H1 (cell line): ENCODE measurements around the gene PPP1CA. TPM values are rescaled to one million over a fixed set of nuclear protein-coding genes. Genes with fewer than 3 reads are reported as not detected.
A peak's percentile ranks its signal among the peaks of the same experiment; 100 is the strongest.

Experiments used
- CTCF ChIA-PET: fragments of 300-600 bp; sonication (Branson Sonifier 250); formaldehyde crosslinking; loops from one replicate; lab custom pipeline; 2021; ENCODE audit not compliant: partially characterized antibody; lab: Charles Lee
- POLR2A ChIA-PET: fragments of 300-600 bp; sonication (Branson Sonifier 250); formaldehyde crosslinking; loops from one replicate; lab custom pipeline; 2021; ENCODE audit warnings: inconsistent platforms; ENCODE audit not compliant: partially characterized antibody; lab: Charles Lee
- DNase-seq, 2 experiments: peaks; one replicate each; pipeline versions ENCODE4 v3.0.0 to v3.0.0-alpha.2; 2010 to 2022; ENCODE audit warnings: low spot score in 2 of 2, low read depth in 1 of 2, mixed read lengths in 1 of 2
- FAIRE-seq: peaks from 2 replicates; lab custom pipeline; 2011; peaks lifted over from hg19 to GRCh38; lab: Jason Lieb, UNC
- H2AFZ ChIP-seq: 2 replicates; pipeline ENCODE4 v1.8.1; 2012; ENCODE audit warnings: low read length, inconsistent platforms
- H2AK5ac ChIP-seq: 2 replicates; pipeline ENCODE4 v1.6.1; 2013; ENCODE audit warnings: low read depth, low read length
- H2BK120ac ChIP-seq: replicated peaks from 2 replicates; pipeline ENCODE3; 2013; ENCODE audit warnings: low read depth, low read length, inconsistent platforms
- H2BK12ac ChIP-seq: 2 replicates; pipeline ENCODE4 v1.6.1; 2013; ENCODE audit warnings: low read depth, low read length
- H2BK15ac ChIP-seq: 2 replicates; pipeline ENCODE4 v1.6.1; 2013; ENCODE audit warnings: low read length
- H2BK20ac ChIP-seq: 2 replicates; pipeline ENCODE4 v1.6.1; 2013; ENCODE audit warnings: low read length
- H2BK5ac ChIP-seq: 2 replicates; pipeline ENCODE4 v1.6.1; 2013; ENCODE audit warnings: low read depth, low read length
- H3K14ac ChIP-seq: 2 replicates; pipeline ENCODE4 v1.6.1; 2013; ENCODE audit warnings: inconsistent platforms; ENCODE audit not compliant: insufficient read length
- H3K18ac ChIP-seq: 2 replicates; pipeline ENCODE4 v1.6.1; 2013; ENCODE audit warnings: low read length; ENCODE audit errors: extremely low read depth
- H3K23ac ChIP-seq: 2 replicates; pipeline ENCODE4 v1.6.1; 2013; ENCODE audit warnings: inconsistent platforms; ENCODE audit not compliant: insufficient read length
- H3K23me2 ChIP-seq: 2 replicates; pipeline ENCODE4 v1.6.1; 2013; ENCODE audit warnings: low read depth, low read length
- H3K27ac ChIP-seq: 2 replicates; pipeline ENCODE4 v1.6.1; 2011; ENCODE audit warnings: low read depth, low read length, inconsistent platforms
- H3K27me3 ChIP-seq, 4 experiments: replicated peaks in 1 of 4; 1 replicate in 1 of 4; 2 replicates in 3 of 4; pipeline versions ENCODE4 v1.6.1 to v1.8.1; 2011 to 2013; ENCODE audit warnings: low read length in 3 of 4, mild to moderate bottlenecking in 3 of 4, inconsistent platforms in 2 of 4, mixed read lengths in 2 of 4, moderate library complexity in 1 of 4; ENCODE audit not compliant: control insufficient read depth in 3 of 4, insufficient read depth in 3 of 4; ENCODE audit errors: extremely low read depth in 1 of 4
- H3K36me3 ChIP-seq, 4 experiments: 2 replicates each; pipeline versions ENCODE4 v1.6.1 to v1.8.1; 2011 to 2013; ENCODE audit warnings: mild to moderate bottlenecking in 4 of 4, low read length in 3 of 4, moderate library complexity in 2 of 4, control low read depth in 1 of 4, inconsistent platforms in 1 of 4; ENCODE audit not compliant: insufficient read depth in 4 of 4, control insufficient read depth in 2 of 4
- H3K4ac ChIP-seq: replicated peaks from 2 replicates; pipeline ENCODE3; 2013; ENCODE audit warnings: low read length, low read depth, mixed read lengths, inconsistent platforms; ENCODE audit not compliant: insufficient read length
- H3K4me1 ChIP-seq, 4 experiments: replicated peaks in 1 of 4; 1 replicate in 1 of 4; 2 replicates in 3 of 4; pipeline versions ENCODE4 v1.6.1 to v1.8.1; 2011 to 2013; ENCODE audit warnings: low read length in 3 of 4, inconsistent platforms in 2 of 4, mixed read lengths in 1 of 4; ENCODE audit not compliant: insufficient read depth in 4 of 4, control insufficient read depth in 3 of 4
- H3K4me2 ChIP-seq, 2 experiments: 2 replicates each; pipeline versions ENCODE4 v1.6.1 to v1.8.1; 2011 to 2013; ENCODE audit warnings: low read depth in 2 of 2, low read length in 2 of 2, control low read depth in 1 of 2, inconsistent platforms in 1 of 2, mild to moderate bottlenecking in 1 of 2; ENCODE audit not compliant: insufficient read depth in 1 of 2
- H3K4me3 ChIP-seq, 4 experiments: fragments of 200-600, 300-600 bp in 1 of 4; sonication (generic), shearing (Covaris generic), sonication (Bioruptor Twin) in 1 of 4; 2 replicates each; pipeline versions ENCODE4 v1.5.1 to v1.8.1; 2011 to 2016; ENCODE audit warnings: low read length in 4 of 4, low read depth in 3 of 4, control low read depth in 2 of 4, inconsistent platforms in 2 of 4, mild to moderate bottlenecking in 2 of 4, mixed read lengths in 1 of 4, moderate library complexity in 1 of 4; ENCODE audit not compliant: insufficient read depth in 2 of 4; ENCODE audit errors: extremely low read depth in 1 of 4
- H3K56ac ChIP-seq: replicated peaks from 2 replicates; pipeline ENCODE3; 2013; ENCODE audit warnings: low read depth, mild to moderate bottlenecking, mixed read lengths, low read length, inconsistent platforms; ENCODE audit not compliant: insufficient read length
- H3K79me1 ChIP-seq: 2 replicates; pipeline ENCODE4 v1.6.1; 2013; ENCODE audit warnings: low read depth, low read length, control low read depth
- H3K79me2 ChIP-seq, 2 experiments: 2 replicates each; pipeline versions ENCODE4 v1.6.1 to v1.8.1; 2012 to 2013; ENCODE audit warnings: low read length in 2 of 2, mild to moderate bottlenecking in 2 of 2, inconsistent platforms in 1 of 2; ENCODE audit not compliant: insufficient read depth in 2 of 2, control insufficient read depth in 1 of 2
- H3K9ac ChIP-seq, 4 experiments: replicated peaks in 1 of 4; 1 replicate in 1 of 4; 2 replicates in 3 of 4; pipeline versions ENCODE4 v1.6.1 to v1.8.1; 2011 to 2013; ENCODE audit warnings: low read depth in 3 of 4, low read length in 3 of 4, control low read depth in 2 of 4, mild to moderate bottlenecking in 2 of 4, moderate library complexity in 2 of 4, inconsistent platforms in 1 of 4; ENCODE audit errors: extremely low read depth in 1 of 4
- H3K9me3 ChIP-seq, 2 experiments: 2 replicates each; pipeline versions ENCODE4 v1.6.1 to v1.8.1; 2012 to 2013; ENCODE audit warnings: mild to moderate bottlenecking in 2 of 2, moderate library complexity in 2 of 2, control low read depth in 1 of 2, inconsistent platforms in 1 of 2, low read depth in 1 of 2, low read length in 1 of 2, mixed read lengths in 1 of 2; ENCODE audit not compliant: insufficient read depth in 2 of 2
- H4K20me1 ChIP-seq, 2 experiments: replicated peaks in 1 of 2; 2 replicates each; pipeline versions ENCODE3 to v1.8.1; 2011 to 2013; ENCODE audit warnings: inconsistent platforms in 2 of 2, low read length in 2 of 2, mild to moderate bottlenecking in 1 of 2; ENCODE audit not compliant: insufficient read depth in 2 of 2, control insufficient read depth in 1 of 2
- H4K5ac ChIP-seq: 2 replicates; pipeline ENCODE4 v1.6.1; 2013; ENCODE audit warnings: low read length, low read depth, mixed read lengths, inconsistent platforms; ENCODE audit not compliant: insufficient read length
- H4K8ac ChIP-seq: 2 replicates; pipeline ENCODE4 v1.8.0; 2013; ENCODE audit warnings: mild to moderate bottlenecking, moderate library complexity, low read length, inconsistent platforms; ENCODE audit not compliant: insufficient read depth; ENCODE audit errors: extremely low read depth
- H4K91ac ChIP-seq: replicated peaks from 2 replicates; pipeline ENCODE3; 2013; ENCODE audit warnings: low read length, mixed read lengths, inconsistent platforms; ENCODE audit not compliant: insufficient read length
- WGBS, 2 experiments: shearing (Covaris generic) in 1 of 2; methylation state at CpG; one replicate each; pipeline versions ENCODE4 v1.1.6 to v1.1.7; 2013 to 2015; ENCODE audit warnings: low lambda C conversion rate in 2 of 2, mixed read lengths in 2 of 2, inconsistent platforms in 1 of 2, low coverage in 1 of 2, missing lambda C conversion rate in 1 of 2; ENCODE audit not compliant: insufficient replicate concordance in 2 of 2, insufficient coverage in 1 of 2, insufficient read length in 1 of 2; ENCODE audit errors: extremely low coverage in 1 of 2, missing lambda C conversion rate in 1 of 2; 5-methylcytosine and 5-hydroxymethylcytosine counted together
- polyA plus RNA-seq, 7 experiments: library from polyadenylated mRNA; depleted of rRNA in 3 of 7; stranded (reverse) in 5 of 7; unstranded in 2 of 7; fragments of >200 nt in 5 of 7; fragments of 200-250 nt in 2 of 7; gene quantifications; 1 replicate in 5 of 7; 2 replicates in 1 of 7; 4 replicates in 1 of 7; pipeline versions ENCODE4 v1.2.1 to v1.2.3, GENCODE V29; 2011 to 2013; ENCODE audit warnings: missing spikeins in 2 of 7, mixed read lengths in 2 of 7
- total RNA-seq: library from RNA; stranded (reverse); fragmentation: NEBNext Ultra II Directional; extraction: Animal tissue kit (Norgen Biotek cat#: 25700); gene quantifications from 2 replicates; pipeline ENCODE4 v1.2.1, GENCODE V29; 2021
- TF ChIP-seq, protein P1 (sequence below): IDR thresholded peaks from 2 replicates; pipeline ENCODE4 v1.6.1; 2011; ENCODE audit warnings: low read depth, mild to moderate bottlenecking, low read length; ENCODE audit not compliant: insufficient read depth
- TF ChIP-seq, protein P2 (sequence below): IDR thresholded peaks from 2 replicates; pipeline ENCODE4 v1.6.1; 2011; ENCODE audit warnings: low read length, improper control_type of control experiment

PPP1CA gene
- total and polyA plus RNA-seq, 2 of the 8 experiments (the other 6 are each of a cell fraction or from before 2014, with no cell fraction given) = 198 to 359 TPM

DNA sequence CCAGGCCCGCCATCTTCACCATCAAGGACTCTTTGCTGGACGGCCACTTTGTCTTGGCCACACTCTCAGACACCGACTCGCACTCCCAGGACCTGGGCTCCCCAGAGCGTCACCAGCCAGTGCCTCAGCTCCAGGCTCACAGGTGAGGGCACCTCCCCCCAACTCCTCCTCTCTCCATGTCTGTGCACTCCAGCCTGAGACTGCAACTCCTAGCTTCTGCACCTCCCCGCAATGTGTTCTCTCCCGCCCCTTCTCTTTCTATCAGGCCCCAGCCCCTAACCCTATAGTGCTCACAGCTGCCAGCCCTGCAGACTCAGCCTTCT lies 5.4 kb downstream of the PPP1CA start:
- H3K4me2 ChIP-seq = no peak overlapping the region
- no peak overlapping the region for H2BK15ac ChIP-seq
- peak overlapping the region; percentile 50; the same call in 1 of the 2 replicates for H2BK12ac ChIP-seq
- H3K4me3 ChIP-seq = no peak overlapping the region
- CTCF ChIA-PET = interaction anchor here (0.8 to 34.8 kb wide), 6 partner anchors 10 to 38 kb away, joined by 3 to 1305 read pairs (median 4); partner anchors contain the start of gene POLD4
- H2BK120ac ChIP-seq = no peak overlapping the region
- POLR2A ChIA-PET = interaction anchor here (0.9 to 2.6 kb wide), 16 partner anchors 9 to 93 kb away, joined by 3 to 13 read pairs (median 4); partner anchors contain the start of genes AIP, RPS6KB2 and SSH3
- H4K20me1 ChIP-seq = peaks cover 0 to 14% of the 10 kb centered on the region in 2 experiments
- no peak overlapping the region for H2BK20ac ChIP-seq
- H3K9ac ChIP-seq = no peak overlapping the region
- no peaks in the 10 kb centered on the region for H3K27me3 ChIP-seq
- no peak overlapping the region for H2AK5ac ChIP-seq
- peak overlapping the region; percentile 88; the same call in 1 of the 2 replicates for H2BK5ac ChIP-seq
- no peak overlapping the region for H3K14ac ChIP-seq
- peaks cover 12% of the 10 kb centered on the region for H3K23me2 ChIP-seq
- DNase-seq (no peak), FAIRE-seq (no peak)
- no peak overlapping the region for H3K4ac ChIP-seq
- H3K56ac ChIP-seq = no peak overlapping the region
- H3K23ac ChIP-seq = no peak overlapping the region
- H3K27ac ChIP-seq = peak overlapping the region; percentile 35; the same call in 1 of the 2 replicates
- peaks cover 0 to 10% of the 10 kb centered on the region in 2 experiments; a peak in 2 of 4 replicates for H3K79me2 ChIP-seq
- H3K9me3 ChIP-seq = no peaks in the 10 kb centered on the region
- H3K79me1 ChIP-seq = peaks cover 6% of the 10 kb centered on the region
- no peak overlapping the region for H3K18ac ChIP-seq
- WGBS, 2 experiments = 92% methylated on average over 7 of the region's 7 CpGs; no CpG with 5 or more reads in 1 of the 2 experiments
- peaks cover 6 to 25% (median 18%) of the 10 kb centered on the region in 4 experiments; a peak in 6 of 8 replicates for H3K36me3 ChIP-seq
- no peak overlapping the region for H4K5ac ChIP-seq
- no peak overlapping the region for H2AFZ ChIP-seq
- H4K91ac ChIP-seq = no peak overlapping the region
- no peak overlapping the region for H4K8ac ChIP-seq
- peaks cover 0 to 14% (median 7%) of the 10 kb centered on the region in 4 experiments; a peak in 5 of 7 replicates for H3K4me1 ChIP-seq
- TF ChIP-seq, protein P1, sequence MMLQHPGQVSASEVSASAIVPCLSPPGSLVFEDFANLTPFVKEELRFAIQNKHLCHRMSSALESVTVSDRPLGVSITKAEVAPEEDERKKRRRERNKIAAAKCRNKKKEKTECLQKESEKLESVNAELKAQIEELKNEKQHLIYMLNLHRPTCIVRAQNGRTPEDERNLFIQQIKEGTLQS = no peak
- TF ChIP-seq, protein P2, sequence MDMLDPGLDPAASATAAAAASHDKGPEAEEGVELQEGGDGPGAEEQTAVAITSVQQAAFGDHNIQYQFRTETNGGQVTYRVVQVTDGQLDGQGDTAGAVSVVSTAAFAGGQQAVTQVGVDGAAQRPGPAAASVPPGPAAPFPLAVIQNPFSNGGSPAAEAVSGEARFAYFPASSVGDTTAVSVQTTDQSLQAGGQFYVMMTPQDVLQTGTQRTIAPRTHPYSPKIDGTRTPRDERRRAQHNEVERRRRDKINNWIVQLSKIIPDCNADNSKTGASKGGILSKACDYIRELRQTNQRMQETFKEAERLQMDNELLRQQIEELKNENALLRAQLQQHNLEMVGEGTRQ = no peak
